Measurements from ENCODE around the gene REEP1. TPM values are rescaled to one million over a fixed set of nuclear protein-coding genes. Genes with fewer than 3 reads are reported as not detected.

The REEP1 gene
- total RNA-seq, 1 experiment from 2014 or later, result 0.23 TPM

DNA sequence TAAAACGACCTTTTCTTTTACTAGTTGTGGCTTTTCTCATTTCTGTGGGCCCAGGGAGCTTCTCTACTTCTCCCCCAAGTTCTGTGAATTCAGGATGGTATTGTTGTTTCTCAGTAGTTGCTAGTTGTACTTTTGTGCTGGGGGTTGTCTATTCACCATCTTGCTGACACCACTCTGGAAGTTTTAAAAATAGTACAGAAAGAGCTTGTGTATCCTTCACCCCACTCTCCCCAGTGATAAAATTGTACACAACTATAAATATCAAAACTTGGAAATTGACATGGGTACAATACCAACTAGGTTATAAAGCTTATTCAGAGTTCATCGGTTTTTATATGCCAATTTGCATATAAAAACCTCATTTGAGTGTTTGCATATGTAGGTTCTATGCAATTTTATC, 45.3 kb upstream of the REEP1 start:
- no peaks in the 10 kb centered on the region for H3K36me3 ChIP-seq (ENCODE audit: control insufficient read depth, insufficient read depth, low read length)
- ChIA-PET POLR2A (no interaction called here), CTCF (no interaction called here)
- H3K4me1 ChIP-seq (ENCODE audit: control insufficient read depth, insufficient read depth, low read length), result no peaks in the 10 kb centered on the region
- BruUV-seq (replicated peaks), result no TSS peak
- no peak overlapping the region for H3K27ac ChIP-seq (ENCODE audit: low read length)
- in situ Hi-C loops (cut with HindIII; ENCODE audit: low pct_unique_long_range_greater_than_20kb, low sequenced_read_pairs), result no loop called here
- intact Hi-C loops (cut with micrococcal nuclease; ENCODE audit: unreplicated experiment), result no loop called here
- DNase-seq (ENCODE audit: low read depth, low spot score) (no peak), ATAC-seq (no peak)
- no peaks in the 10 kb centered on the region for H3K9me3 ChIP-seq (ENCODE audit: control insufficient read depth, insufficient read depth, low read depth, low read length)
- H3K4me3 ChIP-seq (ENCODE audit: low read depth in 2 of 2, low read length in 2 of 2), result no peak overlapping the region
- TF ChIP-seq, protein P1, sequence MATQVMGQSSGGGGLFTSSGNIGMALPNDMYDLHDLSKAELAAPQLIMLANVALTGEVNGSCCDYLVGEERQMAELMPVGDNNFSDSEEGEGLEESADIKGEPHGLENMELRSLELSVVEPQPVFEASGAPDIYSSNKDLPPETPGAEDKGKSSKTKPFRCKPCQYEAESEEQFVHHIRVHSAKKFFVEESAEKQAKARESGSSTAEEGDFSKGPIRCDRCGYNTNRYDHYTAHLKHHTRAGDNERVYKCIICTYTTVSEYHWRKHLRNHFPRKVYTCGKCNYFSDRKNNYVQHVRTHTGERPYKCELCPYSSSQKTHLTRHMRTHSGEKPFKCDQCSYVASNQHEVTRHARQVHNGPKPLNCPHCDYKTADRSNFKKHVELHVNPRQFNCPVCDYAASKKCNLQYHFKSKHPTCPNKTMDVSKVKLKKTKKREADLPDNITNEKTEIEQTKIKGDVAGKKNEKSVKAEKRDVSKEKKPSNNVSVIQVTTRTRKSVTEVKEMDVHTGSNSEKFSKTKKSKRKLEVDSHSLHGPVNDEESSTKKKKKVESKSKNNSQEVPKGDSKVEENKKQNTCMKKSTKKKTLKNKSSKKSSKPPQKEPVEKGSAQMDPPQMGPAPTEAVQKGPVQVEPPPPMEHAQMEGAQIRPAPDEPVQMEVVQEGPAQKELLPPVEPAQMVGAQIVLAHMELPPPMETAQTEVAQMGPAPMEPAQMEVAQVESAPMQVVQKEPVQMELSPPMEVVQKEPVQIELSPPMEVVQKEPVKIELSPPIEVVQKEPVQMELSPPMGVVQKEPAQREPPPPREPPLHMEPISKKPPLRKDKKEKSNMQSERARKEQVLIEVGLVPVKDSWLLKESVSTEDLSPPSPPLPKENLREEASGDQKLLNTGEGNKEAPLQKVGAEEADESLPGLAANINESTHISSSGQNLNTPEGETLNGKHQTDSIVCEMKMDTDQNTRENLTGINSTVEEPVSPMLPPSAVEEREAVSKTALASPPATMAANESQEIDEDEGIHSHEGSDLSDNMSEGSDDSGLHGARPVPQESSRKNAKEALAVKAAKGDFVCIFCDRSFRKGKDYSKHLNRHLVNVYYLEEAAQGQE (IDR thresholded peaks at IDR 0.05; ENCODE audit: insufficient read depth in 1 of 2, low read depth in 2 of 2, low read length in 1 of 2), result no peak
- TF ChIP-seq TCF7L2 (IDR thresholded peaks at IDR 0.05; ENCODE audit: low read depth, low read length) (no peak), POLR2AphosphoS5 (IDR thresholded peaks at IDR 0.05; ENCODE audit: low read depth, low read length) (no peak), SIN3A (IDR thresholded peaks at IDR 0.05; ENCODE audit: borderline replicate concordance, insufficient read depth, low read depth, low read length) (no peak)
- TF ChIP-seq, protein P2, sequence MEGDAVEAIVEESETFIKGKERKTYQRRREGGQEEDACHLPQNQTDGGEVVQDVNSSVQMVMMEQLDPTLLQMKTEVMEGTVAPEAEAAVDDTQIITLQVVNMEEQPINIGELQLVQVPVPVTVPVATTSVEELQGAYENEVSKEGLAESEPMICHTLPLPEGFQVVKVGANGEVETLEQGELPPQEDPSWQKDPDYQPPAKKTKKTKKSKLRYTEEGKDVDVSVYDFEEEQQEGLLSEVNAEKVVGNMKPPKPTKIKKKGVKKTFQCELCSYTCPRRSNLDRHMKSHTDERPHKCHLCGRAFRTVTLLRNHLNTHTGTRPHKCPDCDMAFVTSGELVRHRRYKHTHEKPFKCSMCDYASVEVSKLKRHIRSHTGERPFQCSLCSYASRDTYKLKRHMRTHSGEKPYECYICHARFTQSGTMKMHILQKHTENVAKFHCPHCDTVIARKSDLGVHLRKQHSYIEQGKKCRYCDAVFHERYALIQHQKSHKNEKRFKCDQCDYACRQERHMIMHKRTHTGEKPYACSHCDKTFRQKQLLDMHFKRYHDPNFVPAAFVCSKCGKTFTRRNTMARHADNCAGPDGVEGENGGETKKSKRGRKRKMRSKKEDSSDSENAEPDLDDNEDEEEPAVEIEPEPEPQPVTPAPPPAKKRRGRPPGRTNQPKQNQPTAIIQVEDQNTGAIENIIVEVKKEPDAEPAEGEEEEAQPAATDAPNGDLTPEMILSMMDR (IDR thresholded peaks at IDR 0.05), result no peak
- H3K27me3 ChIP-seq (ENCODE audit: control insufficient read depth, insufficient read depth, low read length), result no peaks in the 10 kb centered on the region

DNA sequence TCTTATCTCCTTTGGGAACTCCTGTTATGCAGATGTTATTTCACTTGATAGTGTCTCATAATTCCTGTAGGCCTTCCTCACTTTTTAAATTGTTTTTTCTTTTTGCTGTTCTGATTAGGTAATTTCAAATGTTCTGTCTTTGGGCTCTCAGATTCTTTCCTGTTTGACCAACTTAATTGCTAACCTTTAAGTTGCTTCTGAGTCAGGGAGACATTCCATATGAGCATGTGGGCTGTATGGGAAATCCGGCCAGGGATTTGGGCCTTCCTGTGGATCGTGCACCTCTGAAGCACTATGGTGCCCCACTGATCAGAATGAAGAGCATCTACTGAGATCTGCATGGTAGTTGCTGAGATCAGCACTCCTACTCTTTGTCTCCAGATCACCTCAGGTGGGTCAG, 44.7 kb upstream of the REEP1 start:
- no peak overlapping the region for H3K4me3 ChIP-seq (ENCODE audit: low read depth in 2 of 2, low read length in 2 of 2)
- no peaks in the 10 kb centered on the region for H3K4me1 ChIP-seq (ENCODE audit: control insufficient read depth, insufficient read depth, low read length)
- in situ Hi-C loops (cut with HindIII; ENCODE audit: low pct_unique_long_range_greater_than_20kb, low sequenced_read_pairs), result no loop called here
- BruUV-seq (replicated peaks), result no TSS peak
- CTCF ChIA-PET, result no interaction called here
- no peak for ATAC-seq
- no peak for DNase-seq (ENCODE audit: low read depth, low spot score)
- H3K27me3 ChIP-seq (ENCODE audit: control insufficient read depth, insufficient read depth, low read length), result no peaks in the 10 kb centered on the region
- TF ChIP-seq, protein P1 (IDR thresholded peaks at IDR 0.05; ENCODE audit: insufficient read depth in 1 of 2, low read depth in 2 of 2, low read length in 1 of 2), result no peak
- TF ChIP-seq TCF7L2 (IDR thresholded peaks at IDR 0.05; ENCODE audit: low read depth, low read length), result no peak
- TF ChIP-seq, protein P2 (IDR thresholded peaks at IDR 0.05), result no peak
- no peak for TF ChIP-seq SIN3A (IDR thresholded peaks at IDR 0.05; ENCODE audit: borderline replicate concordance, insufficient read depth, low read depth, low read length)
- no peak for TF ChIP-seq POLR2AphosphoS5 (IDR thresholded peaks at IDR 0.05; ENCODE audit: low read depth, low read length)
- H3K36me3 ChIP-seq (ENCODE audit: control insufficient read depth, insufficient read depth, low read length), result no peaks in the 10 kb centered on the region
- no peaks in the 10 kb centered on the region for H3K9me3 ChIP-seq (ENCODE audit: control insufficient read depth, insufficient read depth, low read depth, low read length)
- intact Hi-C loops (cut with micrococcal nuclease; ENCODE audit: unreplicated experiment), result no loop called here
- H3K27ac ChIP-seq (ENCODE audit: low read length), result no peak overlapping the region
- POLR2A ChIA-PET, result no interaction called here

Data from Panc1 (cell line).